B cell (primary cell): ENCODE data around the gene ABCA2. TPM values are rescaled to one million over a fixed set of nuclear protein-coding genes. Genes with fewer than 3 reads are reported as not detected.

ENCODE experiments used
- ATAC-seq: fragments of 200-7000 bp; cut with Tn5 transposase; one replicate; pipeline ENCODE4 v1.10.0; 2021; ENCODE audit warnings: low read depth, mild to moderate bottlenecking, moderate number of reproducible peaks, moderate library complexity
- CTCF ChIA-PET: fragments of 350-600 bp; sonication (Branson Sonifier 250); formaldehyde crosslinking; loops from one replicate; lab custom pipeline; 2021; ENCODE audit warnings: antibody characterized with exemption, inconsistent platforms; lab: Charles Lee
- POLR2A ChIA-PET: fragments of 350-600 bp; sonication (Branson Sonifier 250); formaldehyde crosslinking; loops from one replicate; lab custom pipeline; 2021; ENCODE audit warnings: antibody characterized with exemption; lab: Charles Lee
- DNase-seq: peaks from one replicate; pipeline ENCODE4 v3.0.0; 2013
- H2AFZ ChIP-seq: 2 replicates; pipeline ENCODE4 v1.6.1; 2012; ENCODE audit warnings: mild to moderate bottlenecking, low read depth, low read length; ENCODE audit not compliant: insufficient read depth, poor library complexity, severe bottlenecking
- H3K27ac ChIP-seq, 2 donors: 1 replicate in 1 of 2; 2 replicates in 1 of 2; pipeline ENCODE4 v1.5.1; 2012 to 2013; ENCODE audit warnings: low read length in 2 of 2, mild to moderate bottlenecking in 2 of 2, moderate library complexity in 1 of 2
- H3K27me3 ChIP-seq, 4 experiments: fragments of 200-600 bp in 1 of 4; sonication (generic) in 1 of 4; replicated peaks in 1 of 4; 1 replicate in 2 of 4; 2 replicates in 2 of 4; pipeline versions ENCODE4 v1.6.1 to v1.7.0; 2013 to 2016; ENCODE audit warnings: low read length in 3 of 4, mild to moderate bottlenecking in 2 of 4, mixed read lengths in 1 of 4, moderate library complexity in 1 of 4; ENCODE audit not compliant: insufficient read depth in 4 of 4, control insufficient read depth in 3 of 4; ENCODE audit errors: control extremely low read depth in 1 of 4
- H3K36me3 ChIP-seq, 2 experiments: replicated peaks in 1 of 2; 1 replicate in 1 of 2; 2 replicates in 1 of 2; pipeline versions ENCODE4 v1.6.1 to v1.7.1; 2013; ENCODE audit warnings: low read length in 1 of 2; ENCODE audit not compliant: insufficient read depth in 2 of 2, control insufficient read depth in 1 of 2; ENCODE audit errors: control extremely low read depth in 1 of 2, extremely low read depth in 1 of 2
- H3K4me1 ChIP-seq, 2 donors: fragments of 200-600 bp in 1 of 2; sonication (generic) in 1 of 2; 1 replicate in 1 of 2; 2 replicates in 1 of 2; pipeline versions ENCODE4 v1.5.1 to v1.6.1; 2013 to 2017; ENCODE audit warnings: low read length in 2 of 2; ENCODE audit not compliant: control insufficient read depth in 2 of 2, insufficient read depth in 2 of 2
- H3K4me2 ChIP-seq: replicated peaks from 2 replicates; pipeline ENCODE3; 2012; ENCODE audit warnings: mild to moderate bottlenecking, low read depth, low read length; ENCODE audit not compliant: poor library complexity, severe bottlenecking
- H3K4me3 ChIP-seq, 5 experiments: fragments of 200-600 bp in 1 of 5; sonication (generic) in 1 of 5; 1 replicate in 3 of 5; 2 replicates in 2 of 5; pipeline versions ENCODE4 v1.5.1 to v1.7.0; 2011 to 2016; ENCODE audit warnings: low read length in 4 of 5, mild to moderate bottlenecking in 4 of 5, low read depth in 2 of 5, control low read depth in 1 of 5, moderate library complexity in 1 of 5; ENCODE audit not compliant: insufficient read depth in 1 of 5; ENCODE audit errors: control extremely low read depth in 1 of 5, extremely low read depth in 1 of 5
- H3K79me2 ChIP-seq: fragments of 200-600 bp; sonication (generic); one replicate; pipeline ENCODE4 v1.6.0; 2016; ENCODE audit warnings: low read length; ENCODE audit not compliant: control insufficient read depth, insufficient read depth
- H3K9ac ChIP-seq: fragments of 200-600 bp; sonication (generic); 2 replicates; pipeline ENCODE4 v1.6.1; 2017; ENCODE audit warnings: mild to moderate bottlenecking, low read length, moderate library complexity
- H3K9me3 ChIP-seq, 3 donors: one replicate each; pipeline versions ENCODE4 v1.6.1 to v1.7.1; 2013; ENCODE audit warnings: low read length in 2 of 3; ENCODE audit not compliant: control insufficient read depth in 2 of 3, insufficient read depth in 1 of 3; ENCODE audit errors: control extremely low read depth in 1 of 3
- H4K20me1 ChIP-seq: 2 replicates; pipeline ENCODE4 v1.6.0; 2012; ENCODE audit warnings: mild to moderate bottlenecking, low read length; ENCODE audit not compliant: insufficient read depth, control insufficient read depth, poor library complexity, severe bottlenecking
- H3K27ac Mint-ChIP-seq: one replicate; pipeline ENCODE4 v1.8.0; 2021; ENCODE audit warnings: mixed read lengths
- H3K27me3 Mint-ChIP-seq: one replicate; pipeline ENCODE4 v1.8.0; 2021; ENCODE audit warnings: mixed read lengths
- H3K4me1 Mint-ChIP-seq: one replicate; pipeline ENCODE4 v1.8.0; 2021; ENCODE audit warnings: mixed read lengths
- H3K4me3 Mint-ChIP-seq: one replicate; pipeline ENCODE4 v1.8.0; 2021; ENCODE audit warnings: mixed read lengths
- H3K9me3 Mint-ChIP-seq: one replicate; pipeline ENCODE4 v1.8.0; 2022; ENCODE audit warnings: mixed read lengths; ENCODE audit not compliant: insufficient read depth
- EZH2 ChIP-seq: IDR thresholded peaks from 2 replicates; pipeline ENCODE4 v1.6.1; 2012; ENCODE audit warnings: borderline replicate concordance, low read depth, mild to moderate bottlenecking, moderate library complexity, low read length; ENCODE audit not compliant: insufficient read depth, poor library complexity, severe bottlenecking
- WGBS: methylation state at CpG from one replicate; pipeline ENCODE4 v1.1.5; 2013; ENCODE audit warnings: missing lambda C conversion rate; ENCODE audit not compliant: insufficient coverage; 5-methylcytosine and 5-hydroxymethylcytosine counted together
- intact Hi-C: fragments of 100-400 bp; cut with micrococcal nuclease; formaldehyde crosslinking; loops from one replicate; pipeline ENCODE4 v1.10.0; 2022
- polyA plus RNA-seq: library from polyadenylated mRNA; depleted of rRNA; stranded (reverse); fragments of >200 nt; gene quantifications from 2 replicates; pipeline ENCODE4 v1.2.3, GENCODE V29; 2012
- total RNA-seq, 2 donors: library from RNA; stranded (reverse); fragments of 120-200 nt in 1 of 2; gene quantifications; 1 replicate in 1 of 2; 2 replicates in 1 of 2; pipeline versions ENCODE4 v1.2.3 to v1.2.4, GENCODE V29; 2013 to 2022
- TF ChIP-seq, protein P1 (sequence below): fragments of 200-600 bp; IDR thresholded peaks from one replicate; pipeline ENCODE4 v1.8.0; 2022; ENCODE audit warnings: antibody characterized with exemption, mild to moderate bottlenecking

The ABCA2 gene
- total and polyA plus RNA-seq, 2 donors (not counting 1 experiment from before 2014, with no cell fraction given): 30.7 to 61.1 TPM

DNA sequence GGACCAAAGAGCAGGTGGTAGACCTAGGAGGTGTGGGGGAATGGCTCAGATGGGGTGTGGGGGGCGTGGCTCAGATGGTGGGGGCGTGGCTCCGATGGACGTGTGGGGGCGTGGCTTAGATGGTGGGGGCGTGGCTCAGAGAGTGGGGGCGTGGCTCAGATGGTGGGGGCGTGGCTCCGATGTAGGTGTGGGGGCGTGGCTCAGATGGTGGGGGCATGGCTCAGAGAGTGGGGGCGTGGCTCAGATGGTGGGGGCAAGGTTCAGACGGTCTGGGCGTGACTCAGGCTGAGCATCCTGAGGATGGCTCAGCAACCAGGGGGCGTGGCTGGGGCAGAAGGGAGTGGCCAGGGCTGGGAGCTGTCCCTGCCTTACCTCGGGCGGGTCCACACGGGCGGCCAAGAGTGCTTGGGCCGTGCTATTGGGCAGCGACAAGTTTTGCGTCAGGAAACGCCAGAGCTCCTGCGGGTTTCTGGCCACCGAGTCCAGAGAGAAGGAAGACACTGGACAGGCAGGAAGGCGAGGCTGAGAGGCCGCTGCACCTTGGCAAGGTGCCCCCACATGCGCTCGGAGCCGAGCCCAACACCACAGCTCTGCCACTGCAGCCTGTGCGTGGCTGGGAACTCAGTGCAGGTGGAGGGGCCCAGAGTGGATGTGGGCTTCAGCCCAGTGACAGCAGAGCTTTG is 5.9 kb downstream of the ABCA2 start:
- CTCF ChIA-PET: interaction anchor here (1.2 to 2.1 kb wide), 2 partner anchors 14 to 18 kb away, joined by 3 to 6 read pairs; no protein-coding TSS in a partner anchor
- no peaks in the 10 kb centered on the region for H3K79me2 ChIP-seq
- H3K36me3 ChIP-seq: no peaks in the 10 kb centered on the region
- H3K4me1 ChIP-seq: peaks cover 3 to 15% of the 10 kb centered on the region in 2 donors
- intact Hi-C loops: no loop called here
- peaks cover 0 to 9% (median 0%) of the 10 kb centered on the region in 3 donors for H3K9me3 ChIP-seq
- Mint-ChIP-seq H3K4me1 (peaks cover 15% of the 10 kb centered on the region), H3K9me3 (no peaks in the 10 kb centered on the region), H3K27me3 (no peaks in the 10 kb centered on the region), H3K4me3 (no peak overlapping the region), H3K27ac (peak overlapping the region; percentile 41)
- no peak overlapping the region for H3K4me2 ChIP-seq
- no peak overlapping the region for H3K4me3 ChIP-seq
- H2AFZ ChIP-seq: no peak overlapping the region
- H3K27ac ChIP-seq: no peak overlapping the region
- 76% methylated on average over 27 of the region's 30 CpGs for WGBS
- no peaks in the 10 kb centered on the region for H3K27me3 ChIP-seq
- DNase-seq (peak; percentile 77), ATAC-seq (peak; percentile 50)
- POLR2A ChIA-PET: interaction anchor here (0.9 to 1.2 kb wide), 3 partner anchors 10 to 22 kb away, joined by 3 read pairs; partner anchors contain the start of gene FUT7
- H4K20me1 ChIP-seq: peaks cover 3% of the 10 kb centered on the region
- TF ChIP-seq, protein P1, sequence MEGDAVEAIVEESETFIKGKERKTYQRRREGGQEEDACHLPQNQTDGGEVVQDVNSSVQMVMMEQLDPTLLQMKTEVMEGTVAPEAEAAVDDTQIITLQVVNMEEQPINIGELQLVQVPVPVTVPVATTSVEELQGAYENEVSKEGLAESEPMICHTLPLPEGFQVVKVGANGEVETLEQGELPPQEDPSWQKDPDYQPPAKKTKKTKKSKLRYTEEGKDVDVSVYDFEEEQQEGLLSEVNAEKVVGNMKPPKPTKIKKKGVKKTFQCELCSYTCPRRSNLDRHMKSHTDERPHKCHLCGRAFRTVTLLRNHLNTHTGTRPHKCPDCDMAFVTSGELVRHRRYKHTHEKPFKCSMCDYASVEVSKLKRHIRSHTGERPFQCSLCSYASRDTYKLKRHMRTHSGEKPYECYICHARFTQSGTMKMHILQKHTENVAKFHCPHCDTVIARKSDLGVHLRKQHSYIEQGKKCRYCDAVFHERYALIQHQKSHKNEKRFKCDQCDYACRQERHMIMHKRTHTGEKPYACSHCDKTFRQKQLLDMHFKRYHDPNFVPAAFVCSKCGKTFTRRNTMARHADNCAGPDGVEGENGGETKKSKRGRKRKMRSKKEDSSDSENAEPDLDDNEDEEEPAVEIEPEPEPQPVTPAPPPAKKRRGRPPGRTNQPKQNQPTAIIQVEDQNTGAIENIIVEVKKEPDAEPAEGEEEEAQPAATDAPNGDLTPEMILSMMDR: no peak
- no peak for TF ChIP-seq EZH2
- no peak overlapping the region for H3K9ac ChIP-seq

DNA sequence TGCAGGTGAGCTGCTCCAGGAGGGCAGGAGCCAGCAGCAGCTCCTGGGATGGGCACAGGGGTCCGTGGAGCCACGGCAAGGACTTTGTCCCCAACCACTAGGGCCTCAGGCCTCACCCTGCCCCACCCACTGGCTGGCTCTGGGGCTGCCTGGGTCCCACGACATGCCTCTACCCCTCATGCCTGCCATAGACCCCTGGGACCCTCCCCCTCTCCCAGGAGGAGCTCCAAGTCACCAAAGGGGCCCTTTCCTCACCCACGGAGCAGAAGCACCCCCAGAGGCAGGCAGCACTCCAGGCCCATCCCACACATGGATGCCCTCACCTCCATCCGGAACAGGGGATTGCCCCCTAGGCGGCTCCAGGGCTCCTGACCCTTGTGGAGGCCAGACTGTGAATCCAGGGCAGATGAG is 6.5 kb downstream of the ABCA2 start:
- Histone ChIP-seq H3K4me2 (no peak overlapping the region), H3K4me1 (peaks cover 0 to 9% of the 10 kb centered on the region in 2 donors), H3K27me3 (no peaks in the 10 kb centered on the region), H3K9ac (no peak overlapping the region), H3K36me3 (peaks cover 0 to 5% of the 10 kb centered on the region in 2 experiments), H3K9me3 (peaks cover 0 to 9% (median 0%) of the 10 kb centered on the region in 3 donors), H4K20me1 (no peaks in the 10 kb centered on the region), H2AFZ (no peak overlapping the region), H3K79me2 (no peaks in the 10 kb centered on the region), H3K27ac (no peak overlapping the region), H3K4me3 (no peak overlapping the region)
- Mint-ChIP-seq H3K9me3 (no peaks in the 10 kb centered on the region), H3K4me1 (peaks cover 11% of the 10 kb centered on the region), H3K27ac (no peak overlapping the region), H3K27me3 (no peaks in the 10 kb centered on the region), H3K4me3 (no peak overlapping the region)
- ChIA-PET CTCF (interaction anchor here (1.2 to 2.1 kb wide), 2 partner anchors 14 to 17 kb away, joined by 3 to 6 read pairs; no protein-coding TSS in a partner anchor), POLR2A (interaction anchor here (0.9 to 1.2 kb wide), 3 partner anchors 11 to 21 kb away, joined by 3 read pairs; partner anchors contain the start of gene FUT7)
- intact Hi-C loops: no loop called here
- TF ChIP-seq, protein P1: no peak
- no peak for TF ChIP-seq EZH2
- DNase-seq: no peak
- WGBS: 93% methylated on average over 4 of the region's 6 CpGs
- ATAC-seq: no peak
